Upper lobe of left lung (tissue), 4 donors: Measurements from ENCODE around the gene SNAI1.

Source experiments
- CTCF ChIP-seq, 6 experiments: fragments of 450-650 bp in 4 of 6; fragments of 200-600 bp in 2 of 6; sonication (generic) in 2 of 6; IDR thresholded peaks; one replicate each; pipeline ENCODE4 v1.5.1; 2016 to 2019; ENCODE audit warnings: antibody characterized with exemption in 6 of 6
- EP300 ChIP-seq, 4 donors: sonication (generic); formaldehyde crosslinking; IDR thresholded peaks; one replicate each; pipeline ENCODE4 v1.5.1; 2017; ENCODE audit warnings: antibody characterized with exemption in 4 of 4, control low read depth in 2 of 4
- POLR2AphosphoS5 ChIP-seq, 2 donors: sonication (generic); formaldehyde crosslinking; IDR thresholded peaks; one replicate each; pipeline ENCODE4 v1.5.1; 2017; ENCODE audit warnings: antibody characterized with exemption in 2 of 2

- TF ChIP-seq CTCF (IDR thresholded peaks at IDR 0.05) = no peak
- no peak for TF ChIP-seq POLR2AphosphoS5 (IDR thresholded peaks at IDR 0.05)
- no peak for TF ChIP-seq EP300 (IDR thresholded peaks at IDR 0.05)
These were observed 21.4 kb downstream of the SNAI1 start for GRCh38 chr20:50004229-50004628.
